HG02642 (cell line): ENCODE data around the gene GPR152.

Source experiments
- ATAC-seq: cut with Tn5 transposase; IDR thresholded peaks from one replicate; pipeline ENCODE4 v1.9.1; 2021; ENCODE audit warnings: mild to moderate bottlenecking; ENCODE audit not compliant: unreplicated experiment, poor library complexity

Gene GPR152

DNA sequence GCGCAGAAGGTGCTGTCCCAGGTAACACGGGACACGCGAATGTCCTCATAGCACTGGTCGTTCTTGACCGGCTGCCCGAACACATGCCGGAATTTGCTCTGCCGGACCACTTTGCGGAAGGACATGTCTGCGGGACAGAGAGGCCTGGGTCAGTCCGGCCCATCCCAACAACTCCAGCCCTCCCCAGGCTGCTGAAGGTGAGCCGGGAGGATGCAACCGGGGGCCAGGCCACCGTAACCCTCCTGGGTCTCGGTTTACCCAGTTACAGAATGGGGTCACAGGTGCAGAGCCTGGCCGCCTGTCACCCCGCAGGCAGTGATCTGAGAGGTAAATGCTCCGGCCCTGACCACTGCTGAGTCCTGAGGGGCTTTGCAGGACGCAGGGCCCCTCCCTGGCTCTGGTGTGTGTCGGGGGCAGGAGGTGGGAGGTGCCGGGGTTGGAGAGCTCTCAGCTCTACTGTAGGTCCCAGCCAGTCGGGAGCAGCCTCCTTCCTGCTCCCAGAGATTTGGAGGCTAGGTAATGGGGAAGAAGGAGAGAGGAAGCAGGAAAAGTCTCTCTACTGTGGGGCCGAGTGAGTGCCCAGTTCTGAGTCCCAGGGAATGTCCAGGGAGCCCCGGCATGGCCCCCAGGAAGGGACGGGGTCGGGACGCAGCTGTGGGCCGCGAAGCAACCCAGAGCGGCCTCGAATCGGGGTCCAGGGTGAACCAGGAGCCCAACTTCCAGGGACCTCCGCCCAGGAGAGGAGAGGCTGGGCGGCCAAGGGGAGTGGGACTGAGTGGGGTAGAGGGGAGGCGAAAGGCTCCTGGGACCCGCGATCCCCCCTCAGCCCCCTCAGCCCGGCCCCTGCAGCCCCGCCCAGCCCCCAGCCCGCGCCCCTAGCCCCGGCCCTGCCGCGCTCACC, 9.8 kb downstream of the GPR152 start:
- ATAC-seq, result no peak

DNA sequence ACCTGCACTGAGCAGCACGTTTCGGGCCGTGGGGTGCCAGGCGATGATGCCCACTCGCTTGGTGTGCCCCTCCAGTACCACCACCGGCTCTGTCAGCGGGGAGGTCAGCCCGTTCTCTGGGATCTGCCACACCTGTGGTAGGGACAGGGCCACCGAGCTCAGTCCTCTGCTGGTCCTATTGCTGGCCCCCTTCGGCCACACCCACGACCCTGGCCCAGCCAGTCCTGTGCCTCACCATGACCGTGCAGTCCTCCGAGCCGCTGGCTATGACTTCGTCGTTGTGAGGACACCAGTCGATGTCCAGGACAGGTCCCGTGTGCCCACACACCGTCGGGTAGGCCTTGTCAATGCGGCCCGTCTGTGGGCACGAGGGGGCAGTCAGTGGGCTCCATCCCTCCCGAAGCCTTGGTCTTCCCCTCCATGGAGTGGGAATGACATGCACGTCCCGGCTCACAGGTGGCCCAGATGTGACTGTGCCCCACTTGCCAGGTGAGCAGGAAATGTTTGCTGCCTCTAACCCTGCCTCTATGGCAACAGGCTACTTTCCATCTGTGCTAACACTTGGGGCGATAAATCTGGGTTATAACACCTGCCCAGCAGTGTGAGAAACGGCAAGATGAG, 10.7 kb downstream of the GPR152 start:
- no peak for ATAC-seq

DNA sequence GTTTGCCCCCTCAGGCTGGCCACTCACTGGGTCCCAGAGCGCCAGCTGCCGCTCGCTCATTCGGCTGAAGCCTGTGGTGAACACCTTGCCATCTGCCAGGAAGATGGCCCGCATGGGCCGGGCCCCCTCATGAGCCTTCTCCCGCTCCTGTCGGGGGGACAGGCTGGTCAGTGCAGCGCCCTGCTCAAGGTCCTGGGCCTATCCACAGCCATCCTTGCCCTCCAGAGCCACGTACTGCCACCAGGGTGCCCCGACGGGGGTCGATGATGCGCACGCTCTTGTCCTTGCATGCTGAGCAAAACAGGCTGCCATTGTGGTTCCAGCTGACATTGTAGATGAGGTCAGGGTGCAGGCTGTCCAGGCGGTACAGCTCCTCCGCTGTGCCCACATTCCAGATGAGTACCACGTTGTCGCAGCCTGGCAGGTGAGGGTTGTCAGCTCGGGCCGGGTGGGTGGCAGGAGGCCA, 11.4 kb downstream of the GPR152 start:
- no peak for ATAC-seq

DNA sequence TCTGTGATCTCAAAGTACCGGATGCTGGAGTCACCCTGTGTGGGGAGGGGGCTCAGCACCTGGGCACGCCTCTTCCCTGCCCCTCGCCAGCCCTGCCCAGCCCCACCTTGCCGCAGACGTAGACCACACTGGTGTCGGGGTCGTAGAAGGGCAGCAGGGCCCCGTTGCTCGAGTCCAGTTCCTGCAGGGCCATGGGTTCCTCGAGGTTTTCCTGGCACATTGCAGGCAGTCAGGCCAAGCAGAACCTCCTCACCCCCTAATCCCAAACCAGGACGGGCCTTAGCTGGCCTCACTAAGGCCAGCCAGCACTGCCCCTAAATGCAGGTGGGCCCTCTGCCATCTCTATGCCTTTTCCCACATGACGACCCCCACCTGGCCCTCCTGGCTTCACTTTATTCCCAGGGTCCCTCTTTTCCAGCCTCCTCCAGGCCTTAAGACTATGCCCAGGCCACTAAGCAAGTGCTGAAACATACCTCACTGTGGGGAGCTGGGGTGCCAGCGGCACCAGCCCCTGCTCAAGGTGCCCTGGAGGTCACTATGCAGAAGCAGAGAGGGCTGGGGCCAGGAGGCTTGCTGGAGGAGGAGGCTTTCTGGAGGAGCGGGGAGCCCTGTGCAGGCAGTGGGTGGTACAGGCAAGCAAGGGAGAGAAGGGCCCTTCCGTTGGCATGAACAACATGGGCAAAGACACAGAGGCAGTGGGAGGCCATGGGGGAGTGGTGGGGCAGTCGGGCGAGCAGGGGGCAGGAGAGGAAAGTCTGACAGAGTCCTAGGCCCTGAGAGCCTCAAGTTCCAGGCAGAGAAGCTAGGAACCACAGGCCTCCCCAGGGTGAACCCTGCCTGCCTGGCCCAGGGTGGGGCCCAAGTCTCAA, 12.1 kb downstream of the GPR152 start:
- ATAC-seq, result no peak

DNA sequence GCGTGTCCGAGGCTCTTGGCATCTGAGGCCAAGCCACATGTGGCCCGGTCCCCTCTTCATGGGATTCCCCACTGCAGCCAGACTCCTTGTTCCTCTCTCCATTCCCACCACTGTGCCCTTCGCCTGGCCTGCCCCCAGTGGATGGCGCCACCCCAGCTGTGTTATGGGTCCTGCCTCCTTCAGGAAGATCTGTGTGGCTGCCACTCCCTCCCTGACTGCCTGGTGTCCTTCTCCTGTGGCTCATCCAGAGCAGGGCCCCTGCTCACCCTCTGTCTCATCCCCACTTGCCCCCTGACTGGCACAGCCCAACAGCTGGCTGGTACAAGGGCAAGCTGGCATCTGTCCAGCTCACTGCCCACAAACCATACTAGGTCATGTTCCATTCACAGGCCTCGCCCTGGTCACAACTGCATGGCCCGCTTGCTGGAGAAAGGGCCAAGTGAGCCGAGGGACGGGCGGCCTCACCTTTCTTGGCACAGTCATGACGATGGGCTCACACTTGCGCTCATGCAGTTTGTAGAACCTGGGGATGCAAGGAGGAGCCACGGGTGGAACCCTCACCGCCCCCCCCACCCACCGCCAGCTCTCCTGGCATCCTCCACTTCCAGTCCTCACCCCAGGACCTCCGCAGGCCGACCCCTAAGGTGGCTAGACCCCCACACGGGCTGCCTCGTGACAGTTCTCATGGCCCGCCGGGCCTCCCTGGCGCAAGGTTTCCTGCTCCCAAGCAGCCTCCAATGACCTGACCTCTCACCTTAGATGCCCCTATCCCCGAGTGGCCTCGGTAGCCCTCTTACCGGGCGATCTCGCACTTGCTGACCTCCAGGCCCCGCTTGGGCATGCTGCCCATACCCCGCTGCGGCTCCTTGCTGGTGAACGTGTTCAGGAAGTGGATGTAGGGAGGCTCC, 13.0 kb downstream of the GPR152 start:
- ATAC-seq, result no peak

DNA sequence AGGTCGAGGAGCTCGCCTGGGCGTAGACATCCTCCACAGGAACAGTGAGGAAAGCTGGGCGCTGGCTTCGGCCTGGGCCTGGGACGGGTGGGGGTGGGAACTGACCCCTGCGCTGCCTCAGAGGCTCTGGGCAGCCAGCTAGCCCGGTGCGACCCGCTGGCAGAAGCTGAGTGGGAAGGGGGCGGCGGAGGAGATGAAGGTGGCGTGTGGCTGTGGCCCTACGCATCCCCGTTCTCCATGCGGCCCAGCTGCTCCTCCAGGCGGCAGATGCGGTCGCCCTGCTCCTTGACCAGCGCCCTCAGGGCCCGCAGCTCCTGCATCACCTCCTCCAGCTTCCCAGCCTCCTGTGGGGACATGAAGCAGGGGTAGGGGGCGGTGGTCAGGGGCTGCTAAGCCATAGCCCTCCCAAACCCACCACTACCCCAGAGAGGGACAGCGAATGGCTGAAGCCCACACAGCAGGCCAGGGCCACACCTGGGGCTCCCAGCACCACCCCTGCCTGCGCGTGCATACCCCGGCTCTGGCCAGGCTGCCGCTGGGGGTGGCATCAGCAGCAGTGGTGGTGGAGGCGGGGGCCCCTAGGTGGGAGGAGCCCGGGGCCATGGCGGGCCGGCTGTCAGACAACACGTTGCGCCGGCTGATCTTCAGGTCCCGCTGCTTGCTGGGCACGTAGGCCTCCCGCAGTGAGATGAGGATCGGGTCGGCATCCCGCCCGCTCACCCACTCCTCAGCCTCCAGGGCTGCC, 14.2 kb downstream of the GPR152 start:
- no peak for ATAC-seq

DNA sequence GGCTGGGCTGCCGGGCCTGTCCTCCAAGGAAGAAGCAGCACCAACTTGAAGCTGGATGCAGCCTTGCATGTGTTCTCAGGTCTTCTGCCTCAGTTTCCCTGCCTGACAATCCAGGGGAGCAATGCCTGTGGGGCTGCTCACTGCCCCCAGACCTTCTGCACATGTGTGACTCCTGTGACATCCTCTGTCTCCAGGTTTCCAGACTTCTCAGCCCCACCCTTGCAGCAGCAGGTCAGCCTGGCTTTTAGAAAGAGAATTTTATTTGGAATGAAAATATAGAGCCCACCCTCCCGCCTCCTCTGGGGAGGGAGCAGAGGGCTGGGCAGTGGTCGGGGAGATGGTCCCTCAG, 14.7 kb downstream of the GPR152 start:
- no peak for ATAC-seq

DNA sequence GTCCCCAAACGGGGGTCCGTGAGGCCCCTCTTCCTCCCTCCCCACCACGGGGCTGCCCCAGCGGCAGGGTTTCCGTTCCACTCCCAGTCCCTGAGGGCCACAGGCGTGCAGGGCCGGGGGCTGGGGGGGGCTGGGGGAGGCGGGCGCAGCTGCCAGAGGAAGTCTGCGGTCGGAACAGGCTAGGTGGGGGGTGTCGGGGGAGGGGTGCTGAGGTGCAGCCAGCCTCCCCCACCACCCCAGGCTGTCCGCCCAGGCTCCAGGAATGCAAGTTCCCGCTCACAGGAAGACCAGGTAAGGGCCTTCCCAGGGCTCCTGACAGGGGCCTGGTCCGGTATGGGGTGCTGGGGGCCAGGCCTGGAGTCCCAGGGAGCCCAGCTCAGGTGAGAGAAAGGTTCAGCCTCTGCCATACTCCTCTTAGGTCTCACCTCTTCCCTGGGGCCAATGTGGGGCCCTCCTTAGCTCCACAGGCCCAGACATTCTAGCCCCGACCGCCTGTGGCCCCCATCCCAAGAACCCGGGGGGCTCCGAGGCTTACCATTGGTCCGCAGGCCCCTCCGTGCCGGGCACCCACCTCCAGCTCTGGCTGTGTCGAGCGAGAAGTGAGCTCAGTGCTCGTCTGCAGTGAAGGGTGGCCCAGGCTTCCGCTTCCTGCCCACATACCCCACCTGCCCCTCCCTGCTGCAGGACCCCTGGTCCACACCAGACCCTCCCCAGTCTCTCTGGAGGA, 15.3 kb downstream of the GPR152 start, which contains the start of gene PTPRCAP:
PTPRCAP (minus strand) TSS at position 601 of the 727 bp plus-strand sequence; CDS start at position 538, 63 bp downstream.
- peak; percentile 34 for ATAC-seq

DNA sequence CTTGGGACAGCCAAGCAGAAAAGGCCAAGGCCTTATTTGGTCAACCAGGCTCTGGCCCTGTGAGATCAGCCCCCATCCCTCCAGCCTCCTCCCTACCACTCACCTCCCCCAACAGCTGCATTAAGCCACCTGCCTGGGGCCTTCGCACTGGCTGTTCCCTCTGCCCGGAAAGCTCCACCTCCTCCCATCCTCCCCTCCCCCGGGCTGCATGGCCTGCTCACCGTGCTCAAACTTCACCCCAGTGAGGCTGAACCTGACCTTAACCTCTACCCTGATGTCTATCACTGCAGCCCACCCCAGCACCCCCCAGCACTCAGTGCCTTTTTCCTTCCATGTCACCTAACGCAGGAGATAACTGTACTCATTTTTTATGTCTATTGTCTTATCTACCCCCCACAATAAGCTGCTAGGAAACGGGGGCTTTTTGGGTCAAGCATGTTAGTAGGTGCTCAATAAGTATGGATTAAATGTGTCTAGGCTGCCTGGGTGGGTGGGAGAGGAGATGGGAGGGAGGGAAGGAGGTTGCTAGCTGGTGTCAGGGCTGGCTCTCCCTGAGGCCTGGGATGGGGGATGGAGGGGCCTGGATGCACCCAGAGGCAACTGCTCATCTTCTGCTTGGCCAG, 16.0 kb downstream of the GPR152 start:
- peak; percentile 32 for ATAC-seq

DNA sequence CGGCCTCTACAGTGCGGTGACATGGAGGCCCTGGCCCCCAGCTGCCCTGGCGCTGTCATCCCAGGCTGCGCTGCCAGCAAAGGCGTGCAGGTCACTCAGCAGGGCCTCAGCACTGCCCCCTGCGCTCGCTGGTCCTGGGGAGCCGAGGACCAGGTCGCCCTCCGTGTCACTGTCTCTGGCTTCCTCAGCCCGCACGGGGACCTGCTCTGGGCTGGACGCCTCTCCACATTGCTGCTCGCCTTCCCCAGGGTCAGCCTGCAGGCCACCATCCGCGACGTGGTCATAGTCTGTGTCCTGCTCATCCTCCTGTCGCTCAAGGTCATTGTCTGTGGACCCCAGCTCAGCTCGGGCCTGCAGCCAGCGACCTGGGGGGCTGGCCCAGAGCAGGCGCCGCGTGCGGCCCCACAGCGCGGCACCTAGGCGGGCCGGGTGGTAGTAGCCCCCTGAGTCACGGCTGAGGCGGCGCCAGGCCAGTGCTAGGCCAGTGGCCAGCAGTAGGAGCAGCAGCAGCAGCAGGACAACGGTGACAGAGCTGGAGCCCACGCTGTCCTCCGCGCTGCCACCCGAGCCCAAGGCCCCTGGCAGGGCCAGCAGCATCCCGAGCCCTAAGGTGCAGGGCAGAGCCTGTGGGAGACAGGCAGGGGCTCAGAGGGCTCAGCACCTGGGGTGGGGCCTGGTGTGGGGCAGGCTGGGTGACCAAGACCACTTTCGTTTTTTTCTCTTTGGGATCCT, 16.6 kb downstream of the GPR152 start:
- no peak for ATAC-seq

DNA sequence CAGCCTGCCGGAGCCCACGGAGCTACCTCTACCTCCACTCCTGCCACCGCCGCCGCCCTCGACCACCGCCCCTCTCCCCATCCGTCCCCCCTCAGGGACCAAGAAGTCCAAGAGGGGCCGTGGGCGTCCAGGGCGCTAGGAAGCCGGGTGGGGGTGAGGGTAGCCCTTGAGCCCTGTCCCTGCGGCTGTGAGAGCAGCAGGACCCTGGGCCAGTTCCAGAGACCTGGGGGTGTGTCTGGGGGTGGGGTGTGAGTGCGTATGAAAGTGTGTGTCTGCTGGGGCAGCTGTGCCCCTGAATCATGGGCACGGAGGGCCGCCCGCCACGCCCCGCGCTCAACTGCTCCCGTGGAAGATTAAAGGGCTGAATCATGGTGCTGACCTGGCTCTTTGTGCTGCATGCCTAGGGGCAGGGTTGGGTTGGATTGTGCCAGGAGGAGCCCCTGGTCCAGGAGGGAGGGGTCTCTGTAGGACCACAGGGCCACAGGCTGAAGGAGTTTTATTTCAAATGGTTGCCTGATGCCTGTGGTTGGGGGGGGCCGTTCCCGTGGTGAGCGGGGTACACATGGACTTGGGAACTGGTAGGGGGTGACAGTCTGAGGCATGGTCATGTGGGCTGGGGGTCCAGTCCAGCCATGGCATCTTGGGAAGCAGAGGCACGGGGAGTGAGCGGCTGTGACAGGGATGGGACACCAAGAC, 17.4 kb downstream of the GPR152 start:
- no peak for ATAC-seq

DNA sequence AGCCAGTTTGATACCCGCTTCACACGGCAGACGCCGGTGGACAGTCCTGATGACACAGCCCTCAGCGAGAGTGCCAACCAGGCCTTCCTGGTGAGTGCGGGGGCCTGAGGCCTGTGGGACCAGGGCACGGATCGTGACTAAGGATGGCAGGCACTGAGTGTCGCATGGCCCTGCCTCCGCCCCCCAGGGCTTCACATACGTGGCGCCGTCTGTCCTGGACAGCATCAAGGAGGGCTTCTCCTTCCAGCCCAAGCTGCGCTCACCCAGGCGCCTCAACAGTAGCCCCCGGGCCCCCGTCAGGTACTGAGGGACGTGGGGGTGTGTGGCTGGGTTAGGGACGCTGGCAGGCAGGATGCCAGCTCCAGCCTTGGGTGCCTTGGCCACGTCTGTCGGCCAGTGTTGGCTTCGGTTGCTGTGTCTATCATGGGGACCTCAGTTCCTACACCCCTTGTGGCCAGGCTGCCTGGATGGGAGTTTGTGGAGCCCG, 18.1 kb downstream of the GPR152 start:
- no peak for ATAC-seq

DNA sequence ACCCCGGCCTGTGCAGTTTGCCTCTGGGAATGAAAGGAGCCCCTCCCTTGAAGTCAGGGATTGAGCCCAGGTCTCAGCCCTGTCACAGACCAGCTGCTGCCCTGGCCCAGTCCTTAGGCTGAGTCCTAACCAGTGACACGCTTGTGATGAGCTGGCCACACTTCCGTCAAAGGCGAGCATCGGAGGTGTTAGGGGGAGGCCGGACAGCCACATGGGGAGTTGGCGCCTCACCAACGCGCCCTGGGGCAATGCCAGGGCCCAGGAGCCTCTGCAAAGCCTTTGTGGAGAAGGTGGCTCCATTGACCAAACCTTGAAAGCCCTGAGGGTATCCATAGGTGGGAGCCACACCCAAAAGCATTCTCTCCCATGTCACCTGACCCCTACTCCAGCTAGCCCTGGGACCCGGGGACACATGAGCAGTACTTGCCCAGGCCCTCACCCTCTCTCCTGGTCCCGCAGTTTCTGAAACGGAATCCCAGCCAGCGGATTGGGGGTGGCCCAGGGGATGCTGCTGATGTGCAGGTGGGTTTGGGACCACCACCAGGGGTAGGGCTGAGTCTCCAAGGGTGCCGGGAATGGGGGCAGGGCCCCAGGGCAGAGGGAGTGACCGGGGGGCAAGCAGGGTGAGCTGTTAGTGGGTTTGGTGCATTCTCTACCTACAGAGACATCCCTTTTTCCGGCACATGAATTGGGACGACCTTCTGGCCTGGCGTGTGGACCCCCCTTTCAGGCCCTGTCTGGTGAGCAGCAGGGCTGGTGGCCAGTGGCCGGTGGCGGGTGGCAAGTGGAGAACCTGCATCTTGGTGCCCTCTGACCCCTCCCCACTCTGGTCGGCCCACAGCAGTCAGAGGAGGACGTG, 18.8 kb downstream of the GPR152 start:
- ATAC-seq, result no peak

DNA sequence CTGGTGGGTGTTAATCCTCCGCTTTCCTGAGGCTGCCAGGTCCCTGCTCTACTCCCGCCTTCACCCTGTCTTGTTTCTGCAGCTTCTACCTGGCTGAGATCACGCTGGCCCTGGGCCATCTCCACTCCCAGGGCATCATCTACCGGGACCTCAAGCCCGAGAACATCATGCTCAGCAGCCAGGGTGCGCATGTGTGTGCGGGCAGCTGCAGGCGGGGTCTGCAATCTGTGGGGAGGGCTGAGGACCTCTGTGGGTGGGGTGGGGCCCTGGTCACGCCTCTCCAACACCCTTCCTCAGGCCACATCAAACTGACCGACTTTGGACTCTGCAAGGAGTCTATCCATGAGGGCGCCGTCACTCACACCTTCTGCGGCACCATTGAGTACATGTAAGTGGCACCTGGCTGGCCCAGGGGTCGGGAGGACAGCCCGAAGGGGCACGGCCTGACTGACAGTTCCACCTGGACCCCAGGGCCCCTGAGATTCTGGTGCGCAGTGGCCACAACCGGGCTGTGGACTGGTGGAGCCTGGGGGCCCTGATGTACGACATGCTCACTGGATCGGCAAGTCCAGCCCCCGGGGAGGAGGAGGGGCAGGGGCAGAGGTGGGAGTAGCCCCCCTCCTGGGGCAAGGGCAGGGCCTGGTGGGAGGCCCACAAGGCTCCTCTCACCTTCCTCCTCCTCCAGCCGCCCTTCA, 19.7 kb downstream of the GPR152 start:
- no peak for ATAC-seq
